GM21825 (cell line): Measurements from ENCODE around the gene CD68.

Source experiments
- ATAC-seq: cut with Tn5 transposase; IDR thresholded peaks from one replicate; pipeline ENCODE4 v1.9.1; 2021; ENCODE audit warnings: mild to moderate bottlenecking, moderate library complexity; ENCODE audit not compliant: unreplicated experiment

CD68 gene

GRCh38 chr17:7559320-7560171 lies 19.9 kb upstream of the CD68 start:
- no peak for ATAC-seq

- no peak for ATAC-seq
These were observed 19.0 kb upstream of the CD68 start for GRCh38 chr17:7560172-7561027.

GRCh38 chr17:7561028-7561575 lies 18.3 kb upstream of the CD68 start:
- peak; percentile 45 for ATAC-seq

GRCh38 chr17:7561589-7562207 lies 17.7 kb upstream of the CD68 start, which contains the start of gene SENP3:
SENP3 (plus strand) TSS chr17:7561919; CDS start chr17:7563077, 1,158 bp downstream.
- ATAC-seq = peak; percentile 41

GRCh38 chr17:7562208-7562605 lies 17.2 kb upstream of the CD68 start:
- ATAC-seq = no peak

- no peak for ATAC-seq
These were observed 16.1 kb upstream of the CD68 start for GRCh38 chr17:7563115-7563869.

GRCh38 chr17:7569571-7569970 lies 9.9 kb upstream of the CD68 start:
- no peak for ATAC-seq

- no peak for ATAC-seq
These were observed 9.1 kb upstream of the CD68 start for GRCh38 chr17:7570351-7570750.

- ATAC-seq = peak; percentile 83
These were observed 7.2 kb upstream of the CD68 start for GRCh38 chr17:7572338-7572587.

- peak; percentile 4 for ATAC-seq
These were observed 6.7 kb upstream of the CD68 start for GRCh38 chr17:7572588-7573323.

GRCh38 chr17:7573324-7574080 lies 5.9 kb upstream of the CD68 start:
- no peak for ATAC-seq

GRCh38 chr17:7574176-7574953 lies 5.1 kb upstream of the CD68 start:
- ATAC-seq = no peak

GRCh38 chr17:7575481-7575883 lies 4.0 kb upstream of the CD68 start:
- no peak for ATAC-seq

- no peak for ATAC-seq
These were observed 3.5 kb upstream of the CD68 start for GRCh38 chr17:7575959-7576358.

GRCh38 chr17:7576432-7576937 lies 3.0 kb upstream of the CD68 start:
- no peak for ATAC-seq

- no peak for ATAC-seq
These were observed 1.9 kb upstream of the CD68 start for GRCh38 chr17:7577327-7578199.

GRCh38 chr17:7579834-7580603 lies 581 bp downstream of the CD68 start:
- no peak for ATAC-seq
